Measurements from ENCODE around the gene NBPF3.

GRCh38 chr1:21509351-21510112 is 69.6 kb downstream of the NBPF3 start, which contains the start of gene ALPL:
- no peak for TF ChIP-seq POLR2AphosphoS5 (IDR thresholded peaks at IDR 0.05; ENCODE audit: low read depth, low read length)
- no peak for TF ChIP-seq TAF1 (IDR thresholded peaks at IDR 0.05; ENCODE audit: borderline replicate concordance, insufficient read depth, low read length)

Measured in PFSK-1 (cell line).